Rectal smooth muscle tissue (tissue), 1 donor: ENCODE data around the gene KAZN.

Experiments
- H3K27ac ChIP-seq: one replicate; pipeline ENCODE4 v1.7.0; 2013; ENCODE audit warnings: low read depth, low read length, inconsistent platforms
- H3K27me3 ChIP-seq: one replicate; pipeline ENCODE4 v1.7.0; 2013; ENCODE audit warnings: low read length; ENCODE audit not compliant: control insufficient read depth, insufficient read depth
- H3K36me3 ChIP-seq: one replicate; pipeline ENCODE4 v1.7.0; 2013; ENCODE audit warnings: low read length; ENCODE audit not compliant: control insufficient read depth, insufficient read depth
- H3K4me1 ChIP-seq: one replicate; pipeline ENCODE4 v1.7.0; 2013; ENCODE audit warnings: low read length; ENCODE audit not compliant: control insufficient read depth, insufficient read depth
- H3K4me3 ChIP-seq: one replicate; pipeline ENCODE4 v1.7.0; 2013; ENCODE audit warnings: low read length
- H3K9ac ChIP-seq: one replicate; pipeline ENCODE4 v1.7.0; 2013; ENCODE audit warnings: low read length

The KAZN gene

GRCh38 chr1:14988636-14989035, 390.2 kb downstream of the KAZN start:
- Histone ChIP-seq H3K4me3 (no peak overlapping the region), H3K36me3 (no peaks in the 10 kb centered on the region), H3K9ac (no peak overlapping the region), H3K4me1 (peaks cover 11% of the 10 kb centered on the region), H3K27me3 (no peaks in the 10 kb centered on the region), H3K27ac (no peak overlapping the region)

GRCh38 chr1:14989931-14990728, 391.6 kb downstream of the KAZN start:
- Histone ChIP-seq H3K4me3 (no peak overlapping the region), H3K9ac (no peak overlapping the region), H3K27me3 (no peaks in the 10 kb centered on the region), H3K36me3 (no peaks in the 10 kb centered on the region), H3K4me1 (peaks cover 11% of the 10 kb centered on the region), H3K27ac (no peak overlapping the region)

GRCh38 chr1:14993414-14993813, 394.9 kb downstream of the KAZN start:
- no peak overlapping the region for H3K9ac ChIP-seq
- peaks cover 3% of the 10 kb centered on the region for H3K4me1 ChIP-seq
- no peaks in the 10 kb centered on the region for H3K36me3 ChIP-seq
- H3K27ac ChIP-seq, result no peak overlapping the region
- H3K4me3 ChIP-seq, result no peak overlapping the region
- no peaks in the 10 kb centered on the region for H3K27me3 ChIP-seq

- H3K27ac ChIP-seq, result no peak overlapping the region
- H3K27me3 ChIP-seq, result no peaks in the 10 kb centered on the region
- no peaks in the 10 kb centered on the region for H3K36me3 ChIP-seq
- H3K9ac ChIP-seq, result no peak overlapping the region
- H3K4me1 ChIP-seq, result no peaks in the 10 kb centered on the region
- no peak overlapping the region for H3K4me3 ChIP-seq
Measured at GRCh38 chr1:14994148-14994547, 395.7 kb downstream of the KAZN start.

- H3K27me3 ChIP-seq, result no peaks in the 10 kb centered on the region
- H3K9ac ChIP-seq, result no peak overlapping the region
- no peak overlapping the region for H3K27ac ChIP-seq
- H3K36me3 ChIP-seq, result no peaks in the 10 kb centered on the region
- no peaks in the 10 kb centered on the region for H3K4me1 ChIP-seq
- no peak overlapping the region for H3K4me3 ChIP-seq
Measured at GRCh38 chr1:14994841-14995437, 396.5 kb downstream of the KAZN start.

GRCh38 chr1:14996133-14997050, 397.9 kb downstream of the KAZN start:
- H3K36me3 ChIP-seq, result no peaks in the 10 kb centered on the region
- no peak overlapping the region for H3K4me3 ChIP-seq
- H3K9ac ChIP-seq, result no peak overlapping the region
- no peak overlapping the region for H3K27ac ChIP-seq
- no peaks in the 10 kb centered on the region for H3K27me3 ChIP-seq
- H3K4me1 ChIP-seq, result no peaks in the 10 kb centered on the region

- H3K4me3 ChIP-seq, result no peak overlapping the region
- no peaks in the 10 kb centered on the region for H3K4me1 ChIP-seq
- H3K27me3 ChIP-seq, result no peaks in the 10 kb centered on the region
- H3K27ac ChIP-seq, result no peak overlapping the region
- H3K9ac ChIP-seq, result no peak overlapping the region
- no peaks in the 10 kb centered on the region for H3K36me3 ChIP-seq
Measured at GRCh38 chr1:14997646-14998276, 399.3 kb downstream of the KAZN start.

- Histone ChIP-seq H3K36me3 (no peaks in the 10 kb centered on the region), H3K4me1 (no peaks in the 10 kb centered on the region), H3K27me3 (no peaks in the 10 kb centered on the region), H3K4me3 (no peak overlapping the region), H3K27ac (no peak overlapping the region), H3K9ac (no peak overlapping the region)
Measured at GRCh38 chr1:14999441-14999840, 401.0 kb downstream of the KAZN start.

- H3K27me3 ChIP-seq, result no peaks in the 10 kb centered on the region
- H3K4me3 ChIP-seq, result no peak overlapping the region
- no peaks in the 10 kb centered on the region for H3K36me3 ChIP-seq
- no peaks in the 10 kb centered on the region for H3K4me1 ChIP-seq
- H3K27ac ChIP-seq, result no peak overlapping the region
- H3K9ac ChIP-seq, result no peak overlapping the region
Measured at GRCh38 chr1:15000030-15000429, 401.5 kb downstream of the KAZN start.

GRCh38 chr1:15000671-15001070, 402.2 kb downstream of the KAZN start:
- no peaks in the 10 kb centered on the region for H3K4me1 ChIP-seq
- no peak overlapping the region for H3K27ac ChIP-seq
- H3K27me3 ChIP-seq, result no peaks in the 10 kb centered on the region
- no peak overlapping the region for H3K4me3 ChIP-seq
- H3K9ac ChIP-seq, result no peak overlapping the region
- no peaks in the 10 kb centered on the region for H3K36me3 ChIP-seq

- no peak overlapping the region for H3K27ac ChIP-seq
Measured at GRCh38 chr1:15001317-15001915, 402.9 kb downstream of the KAZN start.

GRCh38 chr1:15002325-15002724, 403.8 kb downstream of the KAZN start:
- Histone ChIP-seq H3K27ac (no peak overlapping the region), H3K4me1 (no peaks in the 10 kb centered on the region), H3K27me3 (no peaks in the 10 kb centered on the region), H3K9ac (no peak overlapping the region), H3K4me3 (no peak overlapping the region), H3K36me3 (no peaks in the 10 kb centered on the region)

More at GRCh38 chr1:15001317-15001915, 402.9 kb downstream of the KAZN start:
- no peaks in the 10 kb centered on the region for H3K27me3 ChIP-seq
- H3K4me3 ChIP-seq, result no peak overlapping the region
- H3K4me1 ChIP-seq, result no peaks in the 10 kb centered on the region
- no peaks in the 10 kb centered on the region for H3K36me3 ChIP-seq
- H3K9ac ChIP-seq, result no peak overlapping the region
